Stimulated activated CD8-positive, alpha-beta memory T cell treated with anti-CD3 and anti-CD28 coated beads, Interleukin-12 subunit alpha, Interleukin-12 subunit beta, amount 100 ng/mL, for 4 hours (primary cell): ENCODE measurements around the gene SMIM23.

Experiments used
- DNase-seq: peaks from one replicate; pipeline ENCODE4 v3.0.0-alpha.2; 2020; ENCODE audit warnings: low read depth

The SMIM23 gene

GRCh38 chr5:171816666-171817065 lies 31.0 kb downstream of the SMIM23 start:
- no peak for DNase-seq

GRCh38 chr5:171820561-171820960 lies 34.9 kb downstream of the SMIM23 start:
- no peak for DNase-seq

- DNase-seq = no peak
Observed at GRCh38 chr5:171821286-171821685, 35.7 kb downstream of the SMIM23 start.

GRCh38 chr5:171823269-171823668 lies 37.7 kb downstream of the SMIM23 start:
- DNase-seq = no peak

- DNase-seq = no peak
Observed at GRCh38 chr5:171825051-171825450, 39.4 kb downstream of the SMIM23 start.

GRCh38 chr5:171826132-171826531 lies 40.5 kb downstream of the SMIM23 start:
- no peak for DNase-seq

- DNase-seq = no peak
Observed at GRCh38 chr5:171827162-171827561, 41.5 kb downstream of the SMIM23 start.

GRCh38 chr5:171830686-171831085 lies 45.1 kb downstream of the SMIM23 start:
- no peak for DNase-seq

- DNase-seq = no peak
Observed at GRCh38 chr5:171832775-171833174, 47.2 kb downstream of the SMIM23 start.

- DNase-seq = no peak
Observed at GRCh38 chr5:171834461-171834860, 48.8 kb downstream of the SMIM23 start.

GRCh38 chr5:171835066-171835465 lies 49.4 kb downstream of the SMIM23 start:
- DNase-seq = no peak

- DNase-seq = no peak
Observed at GRCh38 chr5:171837522-171837921, 51.9 kb downstream of the SMIM23 start.

GRCh38 chr5:171838066-171838465 lies 52.4 kb downstream of the SMIM23 start:
- no peak for DNase-seq

GRCh38 chr5:171839112-171839511 lies 53.5 kb downstream of the SMIM23 start:
- no peak for DNase-seq

GRCh38 chr5:171840066-171840465 lies 54.4 kb downstream of the SMIM23 start:
- no peak for DNase-seq
